Loucy (cell line): ENCODE measurements around the gene SVEP1.

ENCODE experiments used
- H2AFZ ChIP-seq: fragments of 200-600 bp; sonication (generic); 2 replicates; pipeline ENCODE4 v1.6.0; 2016; ENCODE audit warnings: antibody characterized with exemption, mild to moderate bottlenecking, low read length, moderate library complexity
- H3F3A ChIP-seq: fragments of 200-600 bp; 2 replicates; pipeline ENCODE4 v1.6.0; 2016; ENCODE audit warnings: antibody characterized with exemption, low read depth, mild to moderate bottlenecking
- H3K27me3 ChIP-seq: fragments of 200-600 bp; sonication (generic); 2 replicates; pipeline ENCODE4 v1.6.1; 2014; ENCODE audit warnings: low read length, mild to moderate bottlenecking; ENCODE audit not compliant: insufficient read depth, poor library complexity, severe bottlenecking
- H3K36me3 ChIP-seq: fragments of 200-600 bp; sonication (generic); 2 replicates; pipeline ENCODE4 v1.6.1; 2016; ENCODE audit warnings: low read length; ENCODE audit not compliant: insufficient read depth
- H3K4me1 ChIP-seq: fragments of 200-600 bp; sonication (generic); 2 replicates; pipeline ENCODE4 v1.5.1; 2014; ENCODE audit warnings: low read length, mild to moderate bottlenecking; ENCODE audit not compliant: insufficient read depth, poor library complexity, severe bottlenecking
- H3K4me2 ChIP-seq: fragments of 200-600 bp; sonication (generic); 2 replicates; pipeline ENCODE4 v1.6.0; 2014; ENCODE audit warnings: antibody characterized with exemption, low read length, low read depth, mild to moderate bottlenecking; ENCODE audit not compliant: poor library complexity, severe bottlenecking
- H3K4me3 ChIP-seq: fragments of 200-600 bp; sonication (generic); 2 replicates; pipeline ENCODE4 v1.5.1; 2014; ENCODE audit warnings: low read length, mild to moderate bottlenecking, mixed read lengths; ENCODE audit not compliant: poor library complexity, severe bottlenecking
- H3K79me2 ChIP-seq: fragments of 200-600 bp; sonication (generic); 2 replicates; pipeline ENCODE4 v1.6.1; 2014; ENCODE audit warnings: low read length; ENCODE audit not compliant: insufficient read depth
- H3K9ac ChIP-seq: fragments of 200-600 bp; sonication (generic); 2 replicates; pipeline ENCODE4 v1.6.0; 2014; ENCODE audit warnings: mild to moderate bottlenecking, low read depth, low read length, moderate library complexity; ENCODE audit not compliant: poor library complexity, severe bottlenecking
- H3K9me2 ChIP-seq: fragments of 200-600 bp; sonication (generic); replicated peaks from 2 replicates; pipeline ENCODE4 v1.6.1; 2016; ENCODE audit warnings: low read depth, low read length, mixed read lengths
- H3K9me3 ChIP-seq: fragments of 200-600 bp; sonication (generic); 2 replicates; pipeline ENCODE4 v1.6.1; 2014; ENCODE audit warnings: mild to moderate bottlenecking, antibody characterized with exemption, low read length, low read depth; ENCODE audit not compliant: insufficient read depth
- H4K20me1 ChIP-seq: fragments of 200-600 bp; sonication (generic); 2 replicates; pipeline ENCODE4 v1.6.0; 2014; ENCODE audit warnings: antibody characterized with exemption, low read length, mild to moderate bottlenecking; ENCODE audit not compliant: insufficient read depth, poor library complexity, severe bottlenecking
- CTCF ChIP-seq: fragments of 200-600 bp; sonication (generic); conservative IDR thresholded peaks from 2 replicates; pipeline ENCODE4 v1.5.1; 2014; ENCODE audit warnings: mild to moderate bottlenecking, antibody characterized with exemption, low read length
- EZH2phosphoT487 ChIP-seq: fragments of 200-600 bp; IDR thresholded peaks from 2 replicates; pipeline ENCODE4 v1.6.1; 2018; ENCODE audit warnings: antibody characterized with exemption, mild to moderate bottlenecking, moderate library complexity, borderline replicate concordance

The SVEP1 gene

GRCh38 chr9:110334183-110334582 is 245.4 kb downstream of the SVEP1 start:
- Histone ChIP-seq H2AFZ (no peak overlapping the region), H3K4me3 (no peak overlapping the region)

GRCh38 chr9:110332766-110333165 is 246.8 kb downstream of the SVEP1 start:
- Histone ChIP-seq H3K4me2 (no peak overlapping the region), H3K9me2 (no peaks in the 10 kb centered on the region), H3K9ac (no peak overlapping the region), H3K4me1 (no peaks in the 10 kb centered on the region), H3K79me2 (no peaks in the 10 kb centered on the region), H3K4me3 (no peak overlapping the region), H3K9me3 (no peaks in the 10 kb centered on the region), H3F3A (no peaks in the 10 kb centered on the region), H2AFZ (no peak overlapping the region), H3K27me3 (no peaks in the 10 kb centered on the region), H4K20me1 (no peaks in the 10 kb centered on the region), H3K36me3 (no peaks in the 10 kb centered on the region)
- TF ChIP-seq EZH2phosphoT487 (no peak), CTCF (no peak)

More at GRCh38 chr9:110334183-110334582, 245.4 kb downstream of the SVEP1 start:
- H3K79me2 ChIP-seq = no peaks in the 10 kb centered on the region
- no peak overlapping the region for H3K4me2 ChIP-seq
- H3F3A ChIP-seq = no peaks in the 10 kb centered on the region
- no peaks in the 10 kb centered on the region for H3K9me3 ChIP-seq
- no peaks in the 10 kb centered on the region for H3K27me3 ChIP-seq
- no peaks in the 10 kb centered on the region for H3K36me3 ChIP-seq
- H3K4me1 ChIP-seq = no peaks in the 10 kb centered on the region
- no peaks in the 10 kb centered on the region for H3K9me2 ChIP-seq
- no peaks in the 10 kb centered on the region for H4K20me1 ChIP-seq
- no peak overlapping the region for H3K9ac ChIP-seq
- TF ChIP-seq CTCF (no peak), EZH2phosphoT487 (no peak)

GRCh38 chr9:110330484-110331105 is 248.9 kb downstream of the SVEP1 start:
- H2AFZ ChIP-seq = no peak overlapping the region
- no peak overlapping the region for H3K4me3 ChIP-seq
- H3K79me2 ChIP-seq = no peaks in the 10 kb centered on the region
- no peak overlapping the region for H3K9ac ChIP-seq
- no peaks in the 10 kb centered on the region for H3K9me2 ChIP-seq
- H3K4me2 ChIP-seq = no peak overlapping the region
- no peaks in the 10 kb centered on the region for H3K36me3 ChIP-seq
- H3K27me3 ChIP-seq = no peaks in the 10 kb centered on the region
- no peaks in the 10 kb centered on the region for H4K20me1 ChIP-seq
- H3F3A ChIP-seq = no peaks in the 10 kb centered on the region
- no peaks in the 10 kb centered on the region for H3K9me3 ChIP-seq
- TF ChIP-seq EZH2phosphoT487 (no peak), CTCF (no peak)
- H3K4me1 ChIP-seq = no peaks in the 10 kb centered on the region
